ENCODE data around the gene ZMIZ1.

Gene ZMIZ1

GRCh38 chr10:79078367-79079053, 9.7 kb downstream of the ZMIZ1 start:
- no peak overlapping the region for H3K4me3 ChIP-seq (IDR thresholded peaks at IDR 0.05; ENCODE audit: insufficient read depth, low read depth, low read length)
- H3K79me2 ChIP-seq (ENCODE audit: insufficient read depth, low read depth) = no peaks in the 10 kb centered on the region
- no peaks in the 10 kb centered on the region for H3K27me3 ChIP-seq (ENCODE audit: insufficient read depth, low read depth)
- no peak overlapping the region for H3K9ac ChIP-seq
- H3K4me2 ChIP-seq = no peak overlapping the region
- no peak for TF ChIP-seq CTCF (conservative IDR thresholded peaks at IDR 0.05; ENCODE audit: low read depth, low read length)
- H3K4me1 ChIP-seq (ENCODE audit: low read depth, poor library complexity, severe bottlenecking) = no peaks in the 10 kb centered on the region
- H2AFZ ChIP-seq (ENCODE audit: low read depth) = no peak overlapping the region
- H3K27ac ChIP-seq = no peak overlapping the region
- no peaks in the 10 kb centered on the region for H3K36me3 ChIP-seq (ENCODE audit: insufficient read depth)
- H4K20me1 ChIP-seq (ENCODE audit: insufficient read depth) = no peaks in the 10 kb centered on the region

GRCh38 chr10:79079054-79079397, 10.3 kb downstream of the ZMIZ1 start:
- Histone ChIP-seq H3K79me2 (ENCODE audit: insufficient read depth, low read depth) (no peaks in the 10 kb centered on the region), H3K36me3 (ENCODE audit: insufficient read depth) (no peaks in the 10 kb centered on the region), H4K20me1 (ENCODE audit: insufficient read depth) (no peaks in the 10 kb centered on the region), H2AFZ (ENCODE audit: low read depth) (no peak overlapping the region), H3K9ac (no peak overlapping the region), H3K4me3 (IDR thresholded peaks at IDR 0.05; ENCODE audit: insufficient read depth, low read depth, low read length) (no peak overlapping the region), H3K4me1 (ENCODE audit: low read depth, poor library complexity, severe bottlenecking) (peaks cover under 1% of the 10 kb centered on the region), H3K4me2 (no peak overlapping the region), H3K27ac (no peak overlapping the region), H3K27me3 (ENCODE audit: insufficient read depth, low read depth) (no peaks in the 10 kb centered on the region)
- no peak for TF ChIP-seq CTCF (conservative IDR thresholded peaks at IDR 0.05; ENCODE audit: low read depth, low read length)

- Histone ChIP-seq H3K36me3 (ENCODE audit: insufficient read depth) (no peaks in the 10 kb centered on the region), H2AFZ (ENCODE audit: low read depth) (no peak overlapping the region), H4K20me1 (ENCODE audit: insufficient read depth) (no peaks in the 10 kb centered on the region), H3K27ac (no peak overlapping the region), H3K4me1 (ENCODE audit: low read depth, poor library complexity, severe bottlenecking) (peaks cover 6% of the 10 kb centered on the region), H3K4me3 (IDR thresholded peaks at IDR 0.05; ENCODE audit: insufficient read depth, low read depth, low read length) (no peak overlapping the region), H3K4me2 (no peak overlapping the region), H3K27me3 (ENCODE audit: insufficient read depth, low read depth) (no peaks in the 10 kb centered on the region), H3K79me2 (ENCODE audit: insufficient read depth, low read depth) (no peaks in the 10 kb centered on the region), H3K9ac (no peak overlapping the region)
- no peak for TF ChIP-seq CTCF (conservative IDR thresholded peaks at IDR 0.05; ENCODE audit: low read depth, low read length)
Measured at GRCh38 chr10:79079490-79080355, 11.0 kb downstream of the ZMIZ1 start.

- no peaks in the 10 kb centered on the region for H3K36me3 ChIP-seq (ENCODE audit: insufficient read depth)
- no peak overlapping the region for H3K4me2 ChIP-seq
- no peak overlapping the region for H3K4me3 ChIP-seq (IDR thresholded peaks at IDR 0.05; ENCODE audit: insufficient read depth, low read depth, low read length)
- H2AFZ ChIP-seq (ENCODE audit: low read depth) = no peak overlapping the region
- H3K27ac ChIP-seq = no peak overlapping the region
- no peak for TF ChIP-seq CTCF (conservative IDR thresholded peaks at IDR 0.05; ENCODE audit: low read depth, low read length)
- H3K4me1 ChIP-seq (ENCODE audit: low read depth, poor library complexity, severe bottlenecking) = peaks cover 6% of the 10 kb centered on the region
- no peaks in the 10 kb centered on the region for H3K79me2 ChIP-seq (ENCODE audit: insufficient read depth, low read depth)
- no peaks in the 10 kb centered on the region for H4K20me1 ChIP-seq (ENCODE audit: insufficient read depth)
- no peaks in the 10 kb centered on the region for H3K27me3 ChIP-seq (ENCODE audit: insufficient read depth, low read depth)
- no peak overlapping the region for H3K9ac ChIP-seq
Measured at GRCh38 chr10:79081353-79082034, 12.7 kb downstream of the ZMIZ1 start.

Measured in KMS-11 (cell line).